GM12865 (cell line): Measurements from ENCODE around the gene MED20.

Experiments used
- DNase-seq: peaks from one replicate; pipeline ENCODE4 v3.0.0; 2010; ENCODE audit warnings: low read depth
- H3K4me3 ChIP-seq: 2 replicates; pipeline ENCODE4 v1.5.1; 2011; ENCODE audit warnings: mild to moderate bottlenecking, low read depth, low read length, control low read depth
- CTCF ChIP-seq: IDR thresholded peaks from 2 replicates; pipeline ENCODE4 v1.5.1; 2011; ENCODE audit warnings: low read length, control low read depth, low read depth, inconsistent platforms; ENCODE audit not compliant: insufficient read depth; ENCODE audit errors: missing control alignments

MED20 gene

GRCh38 chr6:41922154-41922553 is 1.2 kb upstream of the MED20 start:
- H3K4me3 ChIP-seq = peak overlapping the region; percentile 89
- no peak for TF ChIP-seq CTCF
- DNase-seq = no peak

GRCh38 chr6:41921712-41921998 is 716 bp upstream of the MED20 start:
- no peak for TF ChIP-seq CTCF
- peak overlapping the region; percentile 89 for H3K4me3 ChIP-seq
- DNase-seq = no peak

GRCh38 chr6:41917528-41917927 is 3.4 kb downstream of the MED20 start:
- no peak overlapping the region for H3K4me3 ChIP-seq
- TF ChIP-seq CTCF = no peak

GRCh38 chr6:41914869-41915530 is 5.9 kb downstream of the MED20 start:
- no peak for TF ChIP-seq CTCF
- DNase-seq = no peak
- H3K4me3 ChIP-seq = no peak overlapping the region

More at GRCh38 chr6:41917528-41917927, 3.4 kb downstream of the MED20 start:
- peak; percentile 49 for DNase-seq

GRCh38 chr6:41914343-41914742 is 6.6 kb downstream of the MED20 start:
- no peak for DNase-seq
- no peak for TF ChIP-seq CTCF
- no peak overlapping the region for H3K4me3 ChIP-seq

GRCh38 chr6:41909727-41910126 is 11.2 kb downstream of the MED20 start:
- no peak for TF ChIP-seq CTCF
- no peak for DNase-seq
- H3K4me3 ChIP-seq = no peak overlapping the region

GRCh38 chr6:41901882-41902519 is 18.9 kb downstream of the MED20 start:
- peak; percentile 61 for DNase-seq
- peak; percentile 48 for TF ChIP-seq CTCF
- no peak overlapping the region for H3K4me3 ChIP-seq
